Vagina (tissue), 2 donors: ENCODE measurements around the gene LIPH.

ENCODE experiments used
- POLR2A ChIP-seq, 2 donors: fragments of 450-650 bp; IDR thresholded peaks; one replicate each; pipeline ENCODE4 v1.6.1; 2017; ENCODE audit warnings: antibody characterized with exemption in 2 of 2, mild to moderate bottlenecking in 2 of 2, moderate library complexity in 2 of 2
- TF ChIP-seq, protein P1 (sequence below), 3 experiments: fragments of 450-650 bp in 2 of 3; fragments of 200-600 bp in 1 of 3; sonication (generic) in 1 of 3; IDR thresholded peaks; one replicate each; pipeline ENCODE4 v1.5.1; 2017 to 2019; ENCODE audit warnings: antibody characterized with exemption in 3 of 3, mild to moderate bottlenecking in 2 of 3, moderate library complexity in 2 of 3

DNA sequence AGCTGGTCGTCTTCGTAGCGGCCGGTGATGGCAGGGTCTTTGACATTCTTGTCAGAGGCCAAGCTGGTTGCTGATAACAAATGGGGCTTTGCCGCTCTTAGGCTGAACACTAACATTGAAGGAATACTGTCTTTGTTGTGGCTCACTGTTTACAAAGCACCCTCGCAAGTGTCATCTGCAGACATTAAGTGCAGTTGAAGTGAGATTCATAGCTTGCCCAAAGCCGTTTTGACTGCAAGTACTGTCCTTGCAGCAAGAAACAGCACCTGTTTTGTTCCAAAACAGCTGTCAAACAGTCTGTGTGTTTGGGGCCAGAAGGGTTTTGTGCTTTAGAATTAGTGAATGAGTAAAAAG lies 34.3 kb upstream of the LIPH start:
- TF ChIP-seq, protein P1, sequence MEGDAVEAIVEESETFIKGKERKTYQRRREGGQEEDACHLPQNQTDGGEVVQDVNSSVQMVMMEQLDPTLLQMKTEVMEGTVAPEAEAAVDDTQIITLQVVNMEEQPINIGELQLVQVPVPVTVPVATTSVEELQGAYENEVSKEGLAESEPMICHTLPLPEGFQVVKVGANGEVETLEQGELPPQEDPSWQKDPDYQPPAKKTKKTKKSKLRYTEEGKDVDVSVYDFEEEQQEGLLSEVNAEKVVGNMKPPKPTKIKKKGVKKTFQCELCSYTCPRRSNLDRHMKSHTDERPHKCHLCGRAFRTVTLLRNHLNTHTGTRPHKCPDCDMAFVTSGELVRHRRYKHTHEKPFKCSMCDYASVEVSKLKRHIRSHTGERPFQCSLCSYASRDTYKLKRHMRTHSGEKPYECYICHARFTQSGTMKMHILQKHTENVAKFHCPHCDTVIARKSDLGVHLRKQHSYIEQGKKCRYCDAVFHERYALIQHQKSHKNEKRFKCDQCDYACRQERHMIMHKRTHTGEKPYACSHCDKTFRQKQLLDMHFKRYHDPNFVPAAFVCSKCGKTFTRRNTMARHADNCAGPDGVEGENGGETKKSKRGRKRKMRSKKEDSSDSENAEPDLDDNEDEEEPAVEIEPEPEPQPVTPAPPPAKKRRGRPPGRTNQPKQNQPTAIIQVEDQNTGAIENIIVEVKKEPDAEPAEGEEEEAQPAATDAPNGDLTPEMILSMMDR (IDR thresholded peaks at IDR 0.05): no peak
- no peak for TF ChIP-seq POLR2A (IDR thresholded peaks at IDR 0.05)
